DOHH2 (cell line): ENCODE data around the gene CILP.

Source experiments
- EZH2phosphoT487 ChIP-seq: fragments of 200-600 bp; sonication (generic); IDR thresholded peaks from 2 replicates; pipeline ENCODE4 v1.6.1; 2017; ENCODE audit warnings: borderline replicate concordance, mild to moderate bottlenecking, antibody characterized with exemption, low read length, moderate library complexity, mixed read lengths
- TF ChIP-seq, protein P1 (sequence below): fragments of 200-600 bp; sonication (generic); IDR thresholded peaks from one replicate; pipeline ENCODE4 v1.5.1; 2014; ENCODE audit warnings: antibody characterized with exemption, mild to moderate bottlenecking, low read depth, low read length; ENCODE audit not compliant: poor library complexity, severe bottlenecking

- TF ChIP-seq, protein P1, sequence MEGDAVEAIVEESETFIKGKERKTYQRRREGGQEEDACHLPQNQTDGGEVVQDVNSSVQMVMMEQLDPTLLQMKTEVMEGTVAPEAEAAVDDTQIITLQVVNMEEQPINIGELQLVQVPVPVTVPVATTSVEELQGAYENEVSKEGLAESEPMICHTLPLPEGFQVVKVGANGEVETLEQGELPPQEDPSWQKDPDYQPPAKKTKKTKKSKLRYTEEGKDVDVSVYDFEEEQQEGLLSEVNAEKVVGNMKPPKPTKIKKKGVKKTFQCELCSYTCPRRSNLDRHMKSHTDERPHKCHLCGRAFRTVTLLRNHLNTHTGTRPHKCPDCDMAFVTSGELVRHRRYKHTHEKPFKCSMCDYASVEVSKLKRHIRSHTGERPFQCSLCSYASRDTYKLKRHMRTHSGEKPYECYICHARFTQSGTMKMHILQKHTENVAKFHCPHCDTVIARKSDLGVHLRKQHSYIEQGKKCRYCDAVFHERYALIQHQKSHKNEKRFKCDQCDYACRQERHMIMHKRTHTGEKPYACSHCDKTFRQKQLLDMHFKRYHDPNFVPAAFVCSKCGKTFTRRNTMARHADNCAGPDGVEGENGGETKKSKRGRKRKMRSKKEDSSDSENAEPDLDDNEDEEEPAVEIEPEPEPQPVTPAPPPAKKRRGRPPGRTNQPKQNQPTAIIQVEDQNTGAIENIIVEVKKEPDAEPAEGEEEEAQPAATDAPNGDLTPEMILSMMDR: no peak
- no peak for TF ChIP-seq EZH2phosphoT487
Observed at GRCh38 chr15:65192016-65192415, 19.3 kb downstream of the CILP start.
